Esophagus muscularis mucosa (tissue), 4 donors: ENCODE results near the gene SPATA2L. TPM values are rescaled to one million over a fixed set of nuclear protein-coding genes. Genes with fewer than 3 reads are reported as not detected.

Experiments
- DNase-seq: peaks from one replicate; pipeline ENCODE4 v3.0.0-alpha.2; 2017; ENCODE audit errors: extremely low spot score
- H3K27ac ChIP-seq, 4 donors: fragments of 200-600 bp; sonication (generic); replicated peaks in 1 of 4; 1 replicate in 3 of 4; 2 replicates in 1 of 4; pipeline ENCODE4 v1.5.1; 2016 to 2019; ENCODE audit warnings: mild to moderate bottlenecking in 1 of 4
- H3K27me3 ChIP-seq, 4 donors: fragments of 200-600 bp; sonication (generic); one replicate each; pipeline versions ENCODE4 v1.5.1 to v1.6.0; 2016 to 2019
- H3K36me3 ChIP-seq, 4 donors: fragments of 200-600 bp; sonication (generic); one replicate each; pipeline ENCODE4 v1.5.1; 2016 to 2019
- H3K4me1 ChIP-seq, 4 donors: fragments of 200-600 bp; sonication (generic); one replicate each; pipeline ENCODE4 v1.5.1; 2016 to 2019
- H3K4me3 ChIP-seq, 4 donors: fragments of 200-600 bp; sonication (generic); 1 replicate in 2 of 4; 2 replicates in 2 of 4; pipeline ENCODE4 v1.5.1; 2016 to 2019; ENCODE audit warnings: mild to moderate bottlenecking in 4 of 4, moderate library complexity in 1 of 4
- H3K9me3 ChIP-seq, 4 donors: fragments of 200-600 bp; sonication (generic); 1 replicate in 3 of 4; 2 replicates in 1 of 4; pipeline ENCODE4 v1.5.1; 2016 to 2019
- CTCF ChIP-seq, 3 experiments: fragments of 200-600 bp in 2 of 3; fragments of 450-650 bp in 1 of 3; sonication (generic) in 2 of 3; IDR thresholded peaks; one replicate each; pipeline ENCODE4 v1.5.1; 2017 to 2019; ENCODE audit warnings: antibody characterized with exemption in 3 of 3, mild to moderate bottlenecking in 2 of 3, moderate library complexity in 1 of 3
- EP300 ChIP-seq: sonication (generic); formaldehyde crosslinking; IDR thresholded peaks from one replicate; pipeline ENCODE4 v1.6.1; 2017; ENCODE audit warnings: antibody characterized with exemption
- POLR2A ChIP-seq: fragments of 450-650 bp; IDR thresholded peaks from one replicate; pipeline ENCODE4 v1.6.1; 2017; ENCODE audit warnings: antibody characterized with exemption, moderate library complexity, mild to moderate bottlenecking, low read depth
- POLR2AphosphoS5 ChIP-seq, 2 donors: sonication (generic); formaldehyde crosslinking; IDR thresholded peaks; one replicate each; pipeline ENCODE4 v1.6.1; 2017; ENCODE audit warnings: antibody characterized with exemption in 2 of 2
- WGBS: methylation state at CpG from one replicate; pipeline ENCODE4 v1.1.5; 2018; 5-methylcytosine and 5-hydroxymethylcytosine counted together
- intact Hi-C: fragments of 100-400 bp; cut with DNase I; formaldehyde crosslinking; loops from one replicate; pipeline ENCODE4 v1.15.1; 2023
- total RNA-seq, 4 donors: library from RNA; depleted of rRNA; stranded (reverse); fragments of >200 nt; gene quantifications; one replicate each; pipeline versions ENCODE4 v1.1.0 to v1.2.1, GENCODE V29; 2016

The SPATA2L gene
- total RNA-seq, 4 donors from 2014 or later: 10.8 to 32.0 (median 21.9) TPM

GRCh38 chr16:89655062-89655643, 46.4 kb downstream of the SPATA2L start:
- TF ChIP-seq EP300: no peak
- TF ChIP-seq POLR2A: no peak
- TF ChIP-seq POLR2AphosphoS5 (IDR thresholded peaks at IDR 0.05): no peak
- no peak for TF ChIP-seq CTCF (IDR thresholded peaks at IDR 0.05)
- peaks cover 19 to 46% (median 24%) of the 10 kb centered on the region in 4 donors for H3K4me1 ChIP-seq
- DNase-seq: no peak
- WGBS: 83% methylated on average over 10 of the region's 10 CpGs
- H3K4me3 ChIP-seq: no peak overlapping the region
- H3K27ac ChIP-seq: no peak overlapping the region
- H3K36me3 ChIP-seq: peaks cover 2 to 41% (median 35%) of the 10 kb centered on the region in 4 donors
- H3K9me3 ChIP-seq: no peaks in the 10 kb centered on the region
- no peaks in the 10 kb centered on the region for H3K27me3 ChIP-seq
- intact Hi-C loops: no loop called here

GRCh38 chr16:89653656-89654295, 47.7 kb downstream of the SPATA2L start:
- intact Hi-C loops: no loop called here
- Histone ChIP-seq H3K27ac (no peak overlapping the region), H3K4me3 (no peak overlapping the region), H3K27me3 (no peaks in the 10 kb centered on the region), H3K36me3 (peaks cover 6 to 51% (median 47%) of the 10 kb centered on the region in 4 donors), H3K4me1 (peaks cover 14 to 33% (median 19%) of the 10 kb centered on the region in 4 donors), H3K9me3 (no peaks in the 10 kb centered on the region)
- TF ChIP-seq POLR2AphosphoS5 (IDR thresholded peaks at IDR 0.05): no peak
- TF ChIP-seq EP300: no peak
- TF ChIP-seq POLR2A: no peak
- no peak for TF ChIP-seq CTCF (IDR thresholded peaks at IDR 0.05)
- 86% methylated on average over 10 of the region's 10 CpGs for WGBS
- DNase-seq: no peak

GRCh38 chr16:89651584-89651983, 49.9 kb downstream of the SPATA2L start:
- Histone ChIP-seq H3K9me3 (no peaks in the 10 kb centered on the region), H3K4me1 (peaks cover 5 to 18% (median 7%) of the 10 kb centered on the region in 4 donors), H3K27ac (no peak overlapping the region), H3K27me3 (no peaks in the 10 kb centered on the region), H3K4me3 (no peak overlapping the region), H3K36me3 (peaks cover 13 to 66% (median 61%) of the 10 kb centered on the region in 4 donors)
- no peak for TF ChIP-seq EP300
- TF ChIP-seq CTCF (IDR thresholded peaks at IDR 0.05): no peak
- no peak for TF ChIP-seq POLR2AphosphoS5 (IDR thresholded peaks at IDR 0.05)
- no peak for TF ChIP-seq POLR2A
- 93% methylated on average over 12 of the region's 15 CpGs for WGBS
- no peak for DNase-seq
- intact Hi-C loops: no loop called here

- 88% methylated on average over 10 of the region's 12 CpGs for WGBS
- no peaks in the 10 kb centered on the region for H3K9me3 ChIP-seq
- intact Hi-C loops: no loop called here
- TF ChIP-seq POLR2AphosphoS5 (IDR thresholded peaks at IDR 0.05) (no peak), CTCF (IDR thresholded peaks at IDR 0.05) (no peak), POLR2A (no peak), EP300 (no peak)
- no peaks in the 10 kb centered on the region for H3K27me3 ChIP-seq
- peaks cover 31 to 75% (median 66%) of the 10 kb centered on the region in 4 donors for H3K36me3 ChIP-seq
- DNase-seq: no peak
- no peak overlapping the region for H3K4me3 ChIP-seq
- no peak overlapping the region for H3K27ac ChIP-seq
- peaks cover 0 to under 1% (median 0%) of the 10 kb centered on the region in 4 donors for H3K4me1 ChIP-seq
These were observed 54.6 kb downstream of the SPATA2L start for GRCh38 chr16:89646906-89647305.

Other genes starting within 250 kb of the SPATA2L start
- gene ANKRD11, start 211.1 kb downstream of the SPATA2L start, total RNA-seq: 100 to 1,000 TPM in 3 of 4 donors, 10 to 100 TPM in 1; 60.8 to 119 (median 105) TPM
- gene SPG7, start 193.3 kb downstream of the SPATA2L start, total RNA-seq: 10 to 100 TPM; 58.8 to 94.3 (median 83.3) TPM
- gene RPL13, start 141.0 kb downstream of the SPATA2L start, total RNA-seq: 1,000 to 10,000 TPM; 4,039 to 6,804 (median 5,312) TPM
- gene CPNE7, start 125.9 kb downstream of the SPATA2L start, total RNA-seq: 1 to 10 TPM in 2 of 4 donors, under 1 TPM in 1, not detected in 1; 0.83 to 1.7 (median 1.4) TPM
- gene DPEP1, start 88.1 kb downstream of the SPATA2L start, total RNA-seq: under 1 TPM in 1 of 4 donors, not detected in 3; 0.99 TPM
- 100 to 1,000 TPM in 1 of 4 donors, 10 to 100 TPM in 3; 71.8 to 117 (median 87.8) TPM for gene CHMP1A, start 44.0 kb downstream of the SPATA2L start, total RNA-seq
- 1 to 10 TPM; 2.2 to 4.9 (median 3.6) TPM for gene SPATA33, start 43.9 kb downstream of the SPATA2L start, total RNA-seq
- gene CDK10, start 15.0 kb downstream of the SPATA2L start, total RNA-seq: 10 to 100 TPM; 20.8 to 45.1 (median 25.7) TPM
- 10 to 100 TPM in 1 of 4 donors, 1 to 10 TPM in 3; 4.6 to 10.2 (median 7.1) TPM for gene VPS9D1, start 19.2 kb upstream of the SPATA2L start, total RNA-seq
- gene ZNF276, start 19.8 kb upstream of the SPATA2L start, total RNA-seq: 10 to 100 TPM; 16.1 to 19.2 (median 17.2) TPM
- gene FANCA, start 114.9 kb upstream of the SPATA2L start, total RNA-seq: 1 to 10 TPM in 2 of 4 donors, under 1 TPM in 2; 0.17 to 3.0 (median 0.95) TPM
- gene SPIRE2, start 126.8 kb upstream of the SPATA2L start, total RNA-seq: 1 to 10 TPM; 1.8 to 7.2 (median 4.2) TPM
- 100 to 1,000 TPM; 126 to 151 (median 137) TPM for gene TCF25, start 171.9 kb upstream of the SPATA2L start, total RNA-seq
- 1 to 10 TPM; 2.0 to 5.0 (median 2.9) TPM for gene MC1R, start 217.2 kb upstream of the SPATA2L start, total RNA-seq
- 10 to 100 TPM in 3 of 4 donors, 1 to 10 TPM in 1; 2.5 to 19.5 (median 12.9) TPM for gene TUBB3, start 221.6 kb upstream of the SPATA2L start, total RNA-seq
- gene DEF8, start 247.1 kb upstream of the SPATA2L start, total RNA-seq: 100 to 1,000 TPM in 2 of 4 donors, 10 to 100 TPM in 2; 86.8 to 112 (median 99.4) TPM